Peyer's patch (tissue), 4 donors: ENCODE measurements around the gene SGCA. TPM values are rescaled to one million over a fixed set of nuclear protein-coding genes. Genes with fewer than 3 reads are reported as not detected.

Source experiments
- DNase-seq, 3 donors: peaks; one replicate each; pipeline ENCODE4 v3.0.0-alpha.2; 2017 to 2019
- H3K27ac ChIP-seq, 4 donors: fragments of 200-600 bp; sonication (generic); one replicate each; pipeline ENCODE4 v1.5.1; 2016 to 2019
- H3K27me3 ChIP-seq, 2 donors: fragments of 200-600 bp; sonication (generic); one replicate each; pipeline ENCODE4 v1.5.1; 2019
- H3K36me3 ChIP-seq, 3 donors: fragments of 200-600 bp; sonication (generic); one replicate each; pipeline ENCODE4 v1.5.1; 2016 to 2019
- H3K4me1 ChIP-seq, 4 donors: fragments of 200-600 bp; sonication (generic); one replicate each; pipeline ENCODE4 v1.5.1; 2016 to 2019
- H3K4me3 ChIP-seq, 4 donors: fragments of 200-600 bp; sonication (generic); 1 replicate in 3 of 4; 2 replicates in 1 of 4; pipeline ENCODE4 v1.5.1; 2016 to 2019; ENCODE audit warnings: mild to moderate bottlenecking in 1 of 4
- H3K9me3 ChIP-seq, 4 donors: fragments of 200-600 bp; sonication (generic); one replicate each; pipeline ENCODE4 v1.5.1; 2016 to 2019; ENCODE audit warnings: mild to moderate bottlenecking in 1 of 4
- CTCF ChIP-seq, 6 experiments: fragments of 450-650 bp in 4 of 6; fragments of 200-600 bp in 2 of 6; sonication (generic) in 1 of 6; IDR thresholded peaks; one replicate each; pipeline ENCODE4 v1.5.1; 2017 to 2019; ENCODE audit warnings: antibody characterized with exemption in 6 of 6, mild to moderate bottlenecking in 3 of 6, moderate library complexity in 1 of 6
- POLR2A ChIP-seq, 2 donors: fragments of 450-650 bp; IDR thresholded peaks; one replicate each; pipeline ENCODE4 v1.5.1; 2017; ENCODE audit warnings: antibody characterized with exemption in 2 of 2, mild to moderate bottlenecking in 2 of 2, moderate library complexity in 2 of 2
- total RNA-seq, 4 donors: library from RNA; depleted of rRNA; stranded (reverse); fragments of >200 nt; gene quantifications; one replicate each; pipeline ENCODE4 v1.1.0, GENCODE V29; 2016

Gene SGCA
- total RNA-seq, 4 donors from 2014 or later = 2.9 to 3.5 (median 3.5) TPM; not detected in 1

GRCh38 chr17:50190603-50191358, 25.0 kb downstream of the SGCA start:
- Histone ChIP-seq H3K27me3 (no peaks in the 10 kb centered on the region), H3K4me3 (no peak overlapping the region), H3K4me1 (no peaks in the 10 kb centered on the region), H3K27ac (no peak overlapping the region), H3K36me3 (peaks cover 0 to 65% (median 0%) of the 10 kb centered on the region in 3 donors), H3K9me3 (no peaks in the 10 kb centered on the region)
- DNase-seq = no peak
- TF ChIP-seq POLR2A (IDR thresholded peaks at IDR 0.05) (no peak), CTCF (IDR thresholded peaks at IDR 0.05) (no peak)

- H3K9me3 ChIP-seq = no peaks in the 10 kb centered on the region
- no peak overlapping the region for H3K4me3 ChIP-seq
- DNase-seq = no peak
- H3K27ac ChIP-seq = no peak overlapping the region
- TF ChIP-seq POLR2A (IDR thresholded peaks at IDR 0.05) = no peak
- no peak for TF ChIP-seq CTCF (IDR thresholded peaks at IDR 0.05)
- H3K36me3 ChIP-seq = peaks cover 0 to 73% (median 0%) of the 10 kb centered on the region in 3 donors
- no peaks in the 10 kb centered on the region for H3K27me3 ChIP-seq
- no peaks in the 10 kb centered on the region for H3K4me1 ChIP-seq
These were observed 25.7 kb downstream of the SGCA start for GRCh38 chr17:50191359-50192143.

GRCh38 chr17:50192144-50192617, 26.4 kb downstream of the SGCA start:
- no peak overlapping the region for H3K27ac ChIP-seq
- TF ChIP-seq CTCF (IDR thresholded peaks at IDR 0.05) (no peak), POLR2A (IDR thresholded peaks at IDR 0.05) (no peak)
- no peaks in the 10 kb centered on the region for H3K9me3 ChIP-seq
- no peaks in the 10 kb centered on the region for H3K4me1 ChIP-seq
- H3K27me3 ChIP-seq = no peaks in the 10 kb centered on the region
- H3K4me3 ChIP-seq = no peak overlapping the region
- peaks cover 0 to 72% (median 0%) of the 10 kb centered on the region in 3 donors for H3K36me3 ChIP-seq
- no peak for DNase-seq

- Histone ChIP-seq H3K4me1 (peaks cover 0 to under 1% (median 0%) of the 10 kb centered on the region in 4 donors), H3K4me3 (no peak overlapping the region), H3K27ac (no peak overlapping the region), H3K36me3 (peaks cover 0 to 69% (median 0%) of the 10 kb centered on the region in 3 donors), H3K9me3 (no peaks in the 10 kb centered on the region), H3K27me3 (no peaks in the 10 kb centered on the region)
- no peak for DNase-seq
- TF ChIP-seq CTCF (IDR thresholded peaks at IDR 0.05) (no peak), POLR2A (IDR thresholded peaks at IDR 0.05) (no peak)
These were observed 26.9 kb downstream of the SGCA start for GRCh38 chr17:50192618-50193291.

GRCh38 chr17:50194140-50194933, 28.5 kb downstream of the SGCA start:
- TF ChIP-seq POLR2A (IDR thresholded peaks at IDR 0.05) (no peak), CTCF (IDR thresholded peaks at IDR 0.05) (no peak)
- Histone ChIP-seq H3K4me1 (peaks cover 0 to 14% (median 0%) of the 10 kb centered on the region in 4 donors), H3K9me3 (no peaks in the 10 kb centered on the region), H3K4me3 (no peak overlapping the region), H3K27ac (no peak overlapping the region), H3K27me3 (no peaks in the 10 kb centered on the region), H3K36me3 (peaks cover 0 to 63% (median 0%) of the 10 kb centered on the region in 3 donors)
- no peak for DNase-seq
